Measurements from ENCODE around the gene KLHL24.
"Not testable (repeated sequence)": the region's sequence is repeated elsewhere in the genome, so short reads cannot be mapped to it uniquely, and the experiment has no call there.

The KLHL24 gene

DNA sequence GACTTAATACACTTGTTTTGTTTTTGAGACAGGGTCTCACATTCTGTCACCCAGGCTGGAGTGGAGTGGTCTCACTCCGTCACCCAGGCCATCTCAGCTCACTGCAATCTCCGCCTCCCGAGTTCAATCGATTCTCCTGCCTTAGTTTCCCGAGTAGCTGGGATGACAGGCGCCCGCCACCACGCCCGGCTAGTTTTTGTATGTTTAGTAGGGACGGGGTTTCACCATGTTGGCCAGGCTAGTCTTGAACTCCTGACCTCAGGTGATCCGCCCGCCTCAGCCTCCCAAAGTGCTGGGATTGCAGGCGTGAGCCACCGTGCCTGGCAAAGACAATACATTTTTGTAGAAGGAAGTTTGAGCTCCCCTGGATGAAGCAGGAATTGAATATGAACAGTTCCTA is 2.2 kb downstream of the KLHL24 start:
- H3K4me1 ChIP-seq (ENCODE audit: control insufficient read depth, insufficient read depth, low read length) = peaks cover 24% of the 10 kb centered on the region
- not testable (repeated sequence) for H3K9ac ChIP-seq (ENCODE audit: low read length); H3K9me3 ChIP-seq (ENCODE audit: control insufficient read depth, low read length); H3K36me3 ChIP-seq (ENCODE audit: control insufficient read depth, insufficient read depth, low read length); H3K27me3 ChIP-seq (ENCODE audit: control insufficient read depth, insufficient read depth, low read length); H3K4me3 ChIP-seq (ENCODE audit: low read length)

DNA sequence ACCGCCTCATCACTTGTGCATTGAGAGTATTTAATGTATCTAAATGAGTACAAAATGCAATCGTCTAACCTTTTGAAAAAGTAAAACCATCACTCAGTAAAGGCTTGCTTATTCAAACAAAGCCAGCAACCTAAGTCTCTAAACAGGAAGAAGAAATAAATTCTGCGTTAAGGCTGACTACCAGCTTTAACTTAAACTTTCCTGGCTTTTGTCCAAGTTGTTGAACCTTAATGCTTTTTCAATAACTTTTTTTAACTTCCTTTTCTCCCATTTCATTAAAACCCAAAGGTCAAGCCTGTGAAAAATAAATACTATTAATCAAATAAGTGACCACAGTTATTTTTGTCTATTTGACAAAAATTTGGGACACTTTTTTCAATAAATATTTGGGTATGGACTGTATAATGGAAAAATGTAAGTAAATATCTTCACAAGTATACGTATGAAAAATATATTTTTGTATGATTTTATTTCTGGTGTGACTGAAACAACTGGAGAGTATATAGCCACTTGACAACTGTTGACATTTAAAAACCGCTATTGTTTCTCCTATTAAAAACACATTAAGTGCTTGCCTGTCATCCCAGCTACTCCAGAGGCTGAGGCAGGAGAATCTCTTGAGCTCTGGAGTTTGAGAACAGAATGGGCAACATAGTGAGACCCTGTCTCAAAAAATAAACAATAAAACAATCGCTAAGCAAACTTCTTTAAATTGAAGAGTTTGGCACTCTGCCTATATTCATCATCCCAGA is 2.9 kb downstream of the KLHL24 start:
- H3K9ac ChIP-seq (ENCODE audit: low read length) = no peak overlapping the region
- no peaks in the 10 kb centered on the region for H3K27me3 ChIP-seq (ENCODE audit: control insufficient read depth, insufficient read depth, low read length)
- peaks cover 22% of the 10 kb centered on the region for H3K4me1 ChIP-seq (ENCODE audit: control insufficient read depth, insufficient read depth, low read length)
- no peak overlapping the region for H3K4me3 ChIP-seq (ENCODE audit: low read length)
- H3K9me3 ChIP-seq (ENCODE audit: control insufficient read depth, low read length) = no peaks in the 10 kb centered on the region
- no peaks in the 10 kb centered on the region for H3K36me3 ChIP-seq (ENCODE audit: control insufficient read depth, insufficient read depth, low read length)

DNA sequence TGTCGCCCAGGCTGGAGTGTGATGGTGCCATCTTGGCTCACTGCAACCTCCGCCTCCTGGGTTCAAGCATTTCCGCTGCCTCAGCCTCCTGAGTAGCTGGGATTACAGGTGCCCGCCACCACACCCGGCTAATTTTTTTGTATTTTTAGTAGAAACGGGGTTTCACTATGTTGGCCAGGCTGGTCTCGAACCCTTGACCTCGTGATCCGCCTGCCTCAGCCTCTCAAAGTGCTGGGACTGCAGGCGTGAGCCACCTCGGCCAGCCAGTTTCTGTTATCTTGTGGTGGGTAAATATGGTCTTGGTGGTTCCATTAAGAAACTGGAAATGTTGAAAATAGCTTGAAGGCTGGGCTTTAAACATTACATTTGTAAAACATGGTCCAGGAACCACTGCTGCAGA is 5.2 kb downstream of the KLHL24 start:
- not testable (repeated sequence) for H3K36me3 ChIP-seq (ENCODE audit: control insufficient read depth, insufficient read depth, low read length); H3K9me3 ChIP-seq (ENCODE audit: control insufficient read depth, low read length); H3K27me3 ChIP-seq (ENCODE audit: control insufficient read depth, insufficient read depth, low read length); H3K4me3 ChIP-seq (ENCODE audit: low read length); H3K9ac ChIP-seq (ENCODE audit: low read length)
- peaks cover 17% of the 10 kb centered on the region for H3K4me1 ChIP-seq (ENCODE audit: control insufficient read depth, insufficient read depth, low read length)

GRCh38 chr3:183641882-183642281 is 6.5 kb downstream of the KLHL24 start:
- no peak overlapping the region for H3K4me3 ChIP-seq (ENCODE audit: low read length)
- H3K36me3 ChIP-seq (ENCODE audit: control insufficient read depth, insufficient read depth, low read length) = no peaks in the 10 kb centered on the region
- no peak overlapping the region for H3K9ac ChIP-seq (ENCODE audit: low read length)
- peaks cover 17% of the 10 kb centered on the region for H3K4me1 ChIP-seq (ENCODE audit: control insufficient read depth, insufficient read depth, low read length)
- no peaks in the 10 kb centered on the region for H3K27me3 ChIP-seq (ENCODE audit: control insufficient read depth, insufficient read depth, low read length)
- no peaks in the 10 kb centered on the region for H3K9me3 ChIP-seq (ENCODE audit: control insufficient read depth, low read length)

DNA sequence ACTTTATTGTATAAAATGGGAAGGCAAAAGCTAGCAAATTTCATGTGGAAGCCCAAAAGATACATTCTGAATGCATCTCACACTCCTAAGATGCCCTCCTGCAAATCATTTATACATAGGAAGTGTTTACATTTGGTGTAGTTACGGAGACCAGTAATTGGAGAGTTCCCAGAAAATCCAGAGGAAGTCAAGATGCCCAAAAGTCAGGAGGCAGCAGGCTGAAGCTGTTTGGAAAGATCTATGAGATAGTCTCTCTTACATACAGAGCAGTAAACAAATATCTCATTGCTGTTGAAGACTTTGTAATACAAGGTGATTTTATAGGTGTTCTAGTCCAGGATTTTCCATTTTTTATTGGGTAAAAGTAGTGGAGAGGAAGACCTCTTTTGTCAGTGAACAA is 8.8 kb downstream of the KLHL24 start:
- Histone ChIP-seq H3K9me3 (ENCODE audit: control insufficient read depth, low read length) (no peaks in the 10 kb centered on the region), H3K27me3 (ENCODE audit: control insufficient read depth, insufficient read depth, low read length) (no peaks in the 10 kb centered on the region), H3K36me3 (ENCODE audit: control insufficient read depth, insufficient read depth, low read length) (no peaks in the 10 kb centered on the region), H3K4me3 (ENCODE audit: low read length) (no peak overlapping the region), H3K4me1 (ENCODE audit: control insufficient read depth, insufficient read depth, low read length) (no peaks in the 10 kb centered on the region), H3K9ac (ENCODE audit: low read length) (no peak overlapping the region)

DNA sequence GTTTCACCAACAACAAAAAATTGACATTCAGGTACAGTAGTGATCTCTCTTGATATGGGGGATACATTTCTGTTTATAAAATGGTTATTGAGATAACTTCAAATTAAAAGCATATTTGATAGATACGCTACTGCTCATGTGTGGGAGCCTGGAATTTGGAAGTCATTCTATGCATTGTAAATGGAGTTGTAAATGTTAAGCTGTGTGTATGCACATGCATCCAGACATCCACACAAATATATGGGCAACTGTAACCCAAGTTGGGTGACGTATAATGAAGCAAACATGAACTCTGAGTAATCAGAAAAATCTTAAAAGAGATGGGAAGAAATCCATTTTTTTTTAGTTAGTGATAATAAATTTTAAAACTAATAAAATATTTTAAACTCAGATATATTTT is 9.8 kb downstream of the KLHL24 start:
- Histone ChIP-seq H3K9ac (ENCODE audit: low read length) (no peak overlapping the region), H3K4me3 (ENCODE audit: low read length) (no peak overlapping the region), H3K27me3 (ENCODE audit: control insufficient read depth, insufficient read depth, low read length) (no peaks in the 10 kb centered on the region), H3K4me1 (ENCODE audit: control insufficient read depth, insufficient read depth, low read length) (no peaks in the 10 kb centered on the region), H3K36me3 (ENCODE audit: control insufficient read depth, insufficient read depth, low read length) (no peaks in the 10 kb centered on the region), H3K9me3 (ENCODE audit: control insufficient read depth, low read length) (no peaks in the 10 kb centered on the region)

GRCh38 chr3:183650554-183650953 is 15.1 kb downstream of the KLHL24 start:
- Histone ChIP-seq H3K4me3 (ENCODE audit: low read length) (no peak overlapping the region), H3K4me1 (ENCODE audit: control insufficient read depth, insufficient read depth, low read length) (no peaks in the 10 kb centered on the region), H3K27me3 (ENCODE audit: control insufficient read depth, insufficient read depth, low read length) (no peaks in the 10 kb centered on the region), H3K9me3 (ENCODE audit: control insufficient read depth, low read length) (peaks cover 9% of the 10 kb centered on the region), H3K9ac (ENCODE audit: low read length) (no peak overlapping the region), H3K36me3 (ENCODE audit: control insufficient read depth, insufficient read depth, low read length) (peaks cover 5% of the 10 kb centered on the region)

GRCh38 chr3:183653209-183654064 is 18.0 kb downstream of the KLHL24 start:
- Histone ChIP-seq H3K4me1 (ENCODE audit: control insufficient read depth, insufficient read depth, low read length) (no peaks in the 10 kb centered on the region), H3K36me3 (ENCODE audit: control insufficient read depth, insufficient read depth, low read length) (peaks cover 5% of the 10 kb centered on the region), H3K27me3 (ENCODE audit: control insufficient read depth, insufficient read depth, low read length) (no peaks in the 10 kb centered on the region), H3K9ac (ENCODE audit: low read length) (no peak overlapping the region), H3K9me3 (ENCODE audit: control insufficient read depth, low read length) (peaks cover 9% of the 10 kb centered on the region), H3K4me3 (ENCODE audit: low read length) (no peak overlapping the region)

DNA sequence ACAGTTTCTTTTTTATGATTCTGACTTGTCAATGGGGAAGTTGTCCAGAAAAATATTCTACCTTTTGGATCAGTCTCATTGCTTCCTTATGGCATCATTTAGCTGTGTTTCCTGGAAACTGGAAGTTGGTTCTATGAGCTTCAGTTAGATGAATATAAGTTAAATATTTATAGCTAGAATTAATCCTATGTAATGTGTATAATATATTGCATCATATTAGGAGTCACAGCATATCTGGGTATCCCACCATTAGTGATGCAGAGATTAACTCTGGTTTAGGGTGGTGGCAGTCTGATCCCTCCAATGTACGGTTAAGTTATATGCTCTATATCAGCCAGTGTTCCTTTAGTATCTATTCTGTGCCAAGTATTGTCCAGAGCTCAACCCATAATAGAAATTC is 19.3 kb downstream of the KLHL24 start:
- H3K27me3 ChIP-seq (ENCODE audit: control insufficient read depth, insufficient read depth, low read length) = no peaks in the 10 kb centered on the region
- no peak overlapping the region for H3K4me3 ChIP-seq (ENCODE audit: low read length)
- H3K9me3 ChIP-seq (ENCODE audit: control insufficient read depth, low read length) = peaks cover 9% of the 10 kb centered on the region
- no peak overlapping the region for H3K9ac ChIP-seq (ENCODE audit: low read length)
- H3K36me3 ChIP-seq (ENCODE audit: control insufficient read depth, insufficient read depth, low read length) = peaks cover 5% of the 10 kb centered on the region
- H3K4me1 ChIP-seq (ENCODE audit: control insufficient read depth, insufficient read depth, low read length) = no peaks in the 10 kb centered on the region

DNA sequence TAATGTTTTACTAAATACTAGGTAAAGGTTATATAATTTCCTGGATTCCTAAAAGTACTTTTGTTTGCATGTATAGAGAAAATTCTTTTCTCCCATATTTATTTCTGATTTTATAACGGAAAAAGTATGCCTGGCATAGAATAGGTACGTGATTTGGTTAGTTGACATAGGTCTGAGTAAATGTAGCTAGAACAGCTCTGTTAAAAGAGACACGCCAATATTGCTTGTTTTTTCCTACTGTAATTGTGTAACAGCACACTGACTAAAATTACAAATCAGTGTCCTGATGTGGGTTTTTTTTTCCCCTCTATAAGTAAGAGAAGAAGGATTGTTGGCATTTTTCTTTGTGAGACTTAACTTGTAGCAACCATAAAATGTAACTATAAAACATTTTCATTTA is 26.7 kb downstream of the KLHL24 start:
- no peaks in the 10 kb centered on the region for H3K36me3 ChIP-seq (ENCODE audit: control insufficient read depth, insufficient read depth, low read length)

GRCh38 chr3:183664913-183665381 is 29.5 kb downstream of the KLHL24 start:
- Histone ChIP-seq H3K4me3 (ENCODE audit: low read length) (no peak overlapping the region), H3K9me3 (ENCODE audit: control insufficient read depth, low read length) (no peaks in the 10 kb centered on the region), H3K9ac (ENCODE audit: low read length) (no peak overlapping the region), H3K4me1 (ENCODE audit: control insufficient read depth, insufficient read depth, low read length) (no peaks in the 10 kb centered on the region), H3K36me3 (ENCODE audit: control insufficient read depth, insufficient read depth, low read length) (no peaks in the 10 kb centered on the region), H3K27me3 (ENCODE audit: control insufficient read depth, insufficient read depth, low read length) (no peaks in the 10 kb centered on the region)

More for the DNA sequence above, 26.7 kb downstream of the KLHL24 start:
- no peaks in the 10 kb centered on the region for H3K4me1 ChIP-seq (ENCODE audit: control insufficient read depth, insufficient read depth, low read length)
- H3K9ac ChIP-seq (ENCODE audit: low read length) = no peak overlapping the region
- H3K27me3 ChIP-seq (ENCODE audit: control insufficient read depth, insufficient read depth, low read length) = no peaks in the 10 kb centered on the region
- H3K4me3 ChIP-seq (ENCODE audit: low read length) = no peak overlapping the region
- no peaks in the 10 kb centered on the region for H3K9me3 ChIP-seq (ENCODE audit: control insufficient read depth, low read length)

- H3K27me3 ChIP-seq (ENCODE audit: control insufficient read depth, insufficient read depth, low read length) = no peaks in the 10 kb centered on the region
- H3K4me3 ChIP-seq (ENCODE audit: low read length) = no peak overlapping the region
- H3K4me1 ChIP-seq (ENCODE audit: control insufficient read depth, insufficient read depth, low read length) = no peaks in the 10 kb centered on the region
- no peaks in the 10 kb centered on the region for H3K36me3 ChIP-seq (ENCODE audit: control insufficient read depth, insufficient read depth, low read length)
- no peaks in the 10 kb centered on the region for H3K9me3 ChIP-seq (ENCODE audit: control insufficient read depth, low read length)
- H3K9ac ChIP-seq (ENCODE audit: low read length) = no peak overlapping the region
Measured at GRCh38 chr3:183680061-183680460, 44.6 kb downstream of the KLHL24 start.

Measured in mucosa of stomach (tissue), 1 donor.